Measurements from ENCODE around the gene PITRM1. TPM values are rescaled to one million over a fixed set of nuclear protein-coding genes. Genes with fewer than 3 reads are reported as not detected.

The PITRM1 gene
- total and polyA plus RNA-seq, 11 donors: 65.8 to 128 (median 91.8) TPM

DNA sequence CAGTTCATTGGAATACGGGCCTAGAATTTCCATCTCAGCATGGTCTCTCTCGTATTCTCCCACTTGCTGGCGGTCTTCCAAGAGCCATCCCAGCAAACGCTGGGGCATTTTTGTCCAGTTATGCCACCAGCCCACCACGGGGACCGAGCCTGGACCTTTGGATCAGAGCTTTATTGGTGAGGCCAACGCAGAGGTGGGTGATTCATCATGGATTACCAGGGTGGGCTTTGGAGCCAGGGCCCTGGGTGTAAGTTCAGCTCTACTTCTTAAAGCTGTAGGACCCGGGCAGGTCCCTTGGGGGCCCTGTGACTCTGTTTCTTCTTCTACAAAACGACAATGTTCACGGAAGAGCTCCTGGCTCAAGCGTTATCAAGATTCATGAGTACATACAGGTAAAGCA is 22.7 kb upstream of the PITRM1 start:
- Histone ChIP-seq H3K4me3 (no peak overlapping the region), H3K9me3 (no peaks in the 10 kb centered on the region), H3K27ac (no peak overlapping the region), H3K27me3 (no peaks in the 10 kb centered on the region), H3K36me3 (no peaks in the 10 kb centered on the region), H3K4me1 (peaks cover 0 to 23% (median 11%) of the 10 kb centered on the region in 12 donors)
- 90 to 91% (median 91%) methylated on average over 9 to 11 of the region's 11 CpGs for WGBS, 4 donors
- intact Hi-C loops (cut with DNase I): loop anchor here in 7 of 10 donors (2.0 to 10.0 kb wide), 8 partner anchors 587 to 1576 kb away; no protein-coding TSS in a partner anchor
- ATAC-seq (no peak), DNase-seq (no peak)
- no peak for TF ChIP-seq POLR2A (IDR thresholded peaks at IDR 0.05)
- TF ChIP-seq, protein P1, sequence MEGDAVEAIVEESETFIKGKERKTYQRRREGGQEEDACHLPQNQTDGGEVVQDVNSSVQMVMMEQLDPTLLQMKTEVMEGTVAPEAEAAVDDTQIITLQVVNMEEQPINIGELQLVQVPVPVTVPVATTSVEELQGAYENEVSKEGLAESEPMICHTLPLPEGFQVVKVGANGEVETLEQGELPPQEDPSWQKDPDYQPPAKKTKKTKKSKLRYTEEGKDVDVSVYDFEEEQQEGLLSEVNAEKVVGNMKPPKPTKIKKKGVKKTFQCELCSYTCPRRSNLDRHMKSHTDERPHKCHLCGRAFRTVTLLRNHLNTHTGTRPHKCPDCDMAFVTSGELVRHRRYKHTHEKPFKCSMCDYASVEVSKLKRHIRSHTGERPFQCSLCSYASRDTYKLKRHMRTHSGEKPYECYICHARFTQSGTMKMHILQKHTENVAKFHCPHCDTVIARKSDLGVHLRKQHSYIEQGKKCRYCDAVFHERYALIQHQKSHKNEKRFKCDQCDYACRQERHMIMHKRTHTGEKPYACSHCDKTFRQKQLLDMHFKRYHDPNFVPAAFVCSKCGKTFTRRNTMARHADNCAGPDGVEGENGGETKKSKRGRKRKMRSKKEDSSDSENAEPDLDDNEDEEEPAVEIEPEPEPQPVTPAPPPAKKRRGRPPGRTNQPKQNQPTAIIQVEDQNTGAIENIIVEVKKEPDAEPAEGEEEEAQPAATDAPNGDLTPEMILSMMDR (IDR thresholded peaks at IDR 0.05): no peak

GRCh38 chr10:3194871-3195270 is 22.3 kb upstream of the PITRM1 start:
- DNase-seq: no peak
- no peaks in the 10 kb centered on the region for H3K36me3 ChIP-seq
- no peaks in the 10 kb centered on the region for H3K27me3 ChIP-seq
- ATAC-seq: no peak
- H3K4me1 ChIP-seq: peaks cover 0 to 23% (median 11%) of the 10 kb centered on the region in 12 donors
- no peak overlapping the region for H3K4me3 ChIP-seq
- no peak for TF ChIP-seq POLR2A (IDR thresholded peaks at IDR 0.05)
- TF ChIP-seq, protein P1 (IDR thresholded peaks at IDR 0.05): no peak
- H3K9me3 ChIP-seq: no peaks in the 10 kb centered on the region
- H3K27ac ChIP-seq: no peak overlapping the region
- WGBS, 4 donors: 95 to 100% (median 96%) methylated on average over 2 to 4 of the region's 4 CpGs
- intact Hi-C loops (cut with DNase I): loop anchor here in 7 of 10 donors (2.0 to 10.0 kb wide), 8 partner anchors 587 to 1576 kb away; no protein-coding TSS in a partner anchor

- no peak for ATAC-seq
- intact Hi-C loops (cut with DNase I): loop anchor here in 5 of 10 donors (1.0 to 10.0 kb wide), 5 partner anchors 1321 to 1578 kb away; no protein-coding TSS in a partner anchor
- Histone ChIP-seq H3K4me3 (no peak overlapping the region), H3K27ac (no peak overlapping the region), H3K9me3 (no peaks in the 10 kb centered on the region), H3K4me1 (peaks cover 0 to 23% (median 11%) of the 10 kb centered on the region in 12 donors), H3K36me3 (no peaks in the 10 kb centered on the region), H3K27me3 (no peaks in the 10 kb centered on the region)
- DNase-seq: no peak
- WGBS, 4 donors: 96 to 99% (median 98%) methylated on average over 6 of the region's 6 CpGs
- TF ChIP-seq, protein P1 (IDR thresholded peaks at IDR 0.05): no peak
- TF ChIP-seq POLR2A (IDR thresholded peaks at IDR 0.05): no peak
Measured at GRCh38 chr10:3193751-3194150, 21.2 kb upstream of the PITRM1 start.

DNA sequence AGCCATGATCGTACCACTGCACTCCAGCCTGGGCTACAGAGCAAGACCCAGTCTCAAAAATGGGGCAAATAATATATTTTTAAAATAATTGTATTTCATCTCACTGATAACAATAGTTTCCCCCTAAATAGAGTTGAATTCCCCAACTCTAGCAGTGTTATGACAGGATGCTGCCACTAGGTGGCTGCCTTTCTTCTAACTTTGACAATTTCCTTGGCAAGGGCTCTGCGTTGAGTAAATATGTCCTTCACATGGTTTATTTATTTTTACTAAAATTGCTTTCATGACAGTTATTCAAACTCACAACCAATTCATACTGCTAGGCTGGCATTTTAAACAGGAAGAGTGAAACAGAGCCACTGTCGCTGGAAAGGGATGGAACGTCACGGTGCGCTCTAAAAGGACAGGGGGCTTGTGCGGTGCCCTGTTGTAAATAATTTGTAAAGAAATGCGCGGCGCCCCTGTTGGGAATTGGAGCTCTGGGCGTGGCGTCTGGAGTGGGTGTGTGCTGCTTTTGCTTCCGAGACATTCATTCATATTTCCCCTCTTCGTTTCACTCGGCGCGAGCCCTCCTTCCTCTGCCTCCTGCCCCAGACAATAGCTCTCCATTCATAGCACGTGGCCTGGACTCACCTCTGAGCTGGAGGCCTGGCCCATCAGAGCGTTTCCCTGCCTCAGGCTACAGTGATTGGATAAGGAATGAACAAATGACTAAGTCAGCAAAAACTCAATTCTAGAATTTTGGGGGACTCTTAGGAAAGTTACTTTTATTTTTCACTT is 20.5 kb upstream of the PITRM1 start:
- intact Hi-C loops (cut with DNase I): loop anchor here in 5 of 10 donors (1.0 to 10.0 kb wide), 4 partner anchors 1322 to 1578 kb away; no protein-coding TSS in a partner anchor

More for the DNA sequence above, 20.5 kb upstream of the PITRM1 start:
- WGBS, 4 donors: 30 to 57% (median 40%) methylated on average over 19 of the region's 19 CpGs
- no peaks in the 10 kb centered on the region for H3K36me3 ChIP-seq
- peak overlapping the region in 9 of 12 donors; percentile 17 to 49 (median 32) for H3K4me3 ChIP-seq
- peak overlapping the region in 4 of 12 donors; percentile 4 to 26 (median 20) for H3K27ac ChIP-seq
- no peaks in the 10 kb centered on the region for H3K27me3 ChIP-seq
- H3K4me1 ChIP-seq: peaks cover 0 to 22% (median 11%) of the 10 kb centered on the region in 12 donors
- DNase-seq (peak in 3 of 5 donors; percentile 34 to 41 (median 40)), ATAC-seq (peak in 3 of 4 donors; percentile 15 to 33 (median 28))
- no peaks in the 10 kb centered on the region for H3K9me3 ChIP-seq
- TF ChIP-seq POLR2A (IDR thresholded peaks at IDR 0.05): no peak
- TF ChIP-seq, protein P1 (IDR thresholded peaks at IDR 0.05): peak; percentile 82 to 97 (median 90)

Measured in heart left ventricle (tissue), 16 donors.